IMR-90 (cell line): Measurements from ENCODE around the gene CACNA2D1.

Source experiments
- BHLHE40 ChIP-seq: fragments of 150-350 bp; IDR thresholded peaks from 2 replicates; pipeline ENCODE4 v1.6.1; 2016; ENCODE audit warnings: mild to moderate bottlenecking, low read depth, low read length
- CEBPB ChIP-seq: IDR thresholded peaks from 2 replicates; pipeline ENCODE4 v1.6.1; 2012; ENCODE audit warnings: low read depth, low read length, improper control_type of control experiment
- CTCF ChIP-seq: conservative IDR thresholded peaks from 2 replicates; pipeline ENCODE4 v1.5.1; 2012; ENCODE audit warnings: mild to moderate bottlenecking, low read depth, low read length, improper control_type of control experiment
- MAFK ChIP-seq: IDR thresholded peaks from 2 replicates; pipeline ENCODE4 v1.6.1; 2012; ENCODE audit warnings: low read depth, low read length, improper control_type of control experiment
- POLR2A ChIP-seq: IDR thresholded peaks from 2 replicates; pipeline ENCODE4 v1.6.1; 2012; ENCODE audit warnings: mild to moderate bottlenecking, low read depth, low read length
- RAD21 ChIP-seq: IDR thresholded peaks from 2 replicates; pipeline ENCODE4 v1.6.1; 2012; ENCODE audit warnings: low read length, improper control_type of control experiment
- RCOR1 ChIP-seq: IDR thresholded peaks from 2 replicates; pipeline ENCODE4 v1.6.1; 2012; ENCODE audit warnings: mild to moderate bottlenecking, low read length, improper control_type of control experiment; ENCODE audit not compliant: insufficient replicate concordance
- SMC3 ChIP-seq: fragments of 150-350 bp; IDR thresholded peaks from 2 replicates; pipeline ENCODE4 v1.6.1; 2016; ENCODE audit warnings: low read depth, mild to moderate bottlenecking, antibody characterized with exemption, low read length, moderate library complexity

GRCh38 chr7:82158327-82158726 lies 285.2 kb downstream of the CACNA2D1 start:
- TF ChIP-seq CTCF (no peak), POLR2A (no peak), CEBPB (no peak), RCOR1 (no peak), BHLHE40 (no peak), MAFK (no peak), RAD21 (no peak), SMC3 (no peak)
